ENCODE data around the gene KCNQ2. TPM values are rescaled to one million over a fixed set of nuclear protein-coding genes. Genes with fewer than 3 reads are reported as not detected.

Gene KCNQ2
- total and polyA plus RNA-seq, 10 of the 15 experiments (the other 5 are each of a cell fraction or from before 2014, with no cell fraction given) = 0.06 to 0.49 (median 0.26) TPM; not detected in 7

- FAIRE-seq = no peak
- Histone ChIP-seq H3K36me3 (ENCODE audit: control insufficient read depth in 2 of 2, insufficient read depth in 2 of 2, low read length in 1 of 2) (no peaks in the 10 kb centered on the region), H3K27me3 (replicated peaks in 1 of 2; ENCODE audit: control insufficient read depth in 2 of 2, insufficient read depth in 2 of 2, low read length in 1 of 2) (no peaks in the 10 kb centered on the region; a peak in 1 of 4 replicates), H3K27ac (ENCODE audit: control insufficient read depth, insufficient read depth) (no peak overlapping the region), H3K4me2 (ENCODE audit: control insufficient read depth, insufficient read depth) (no peak overlapping the region), H2AFZ (ENCODE audit: control insufficient read depth, low read depth, low read length) (no peak overlapping the region), H3K9me3 (replicated peaks; ENCODE audit: control insufficient read depth, insufficient read depth, low read length) (no peaks in the 10 kb centered on the region), H4K20me1 (ENCODE audit: control insufficient read depth, insufficient read depth) (no peaks in the 10 kb centered on the region), H3K4me3 (no peak overlapping the region), H3K4me1 (ENCODE audit: control insufficient read depth, insufficient read depth, low read length) (no peaks in the 10 kb centered on the region), H3K79me2 (ENCODE audit: control insufficient read depth, insufficient read depth, low read length) (no peaks in the 10 kb centered on the region), H3K9ac (ENCODE audit: control insufficient read depth, insufficient read depth, low read length) (no peak overlapping the region)
- in situ Hi-C loops (cut with MboI) = no loop called here
- no peak for DNase-seq (ENCODE audit: low read depth, low spot score)
- 37% methylated on average over 24 of the region's 24 CpGs for WGBS (ENCODE audit: insufficient coverage, insufficient replicate concordance, low lambda C conversion rate, missing lambda C conversion rate)
- ChIA-PET RAD21 (ENCODE audit: unreplicated experiment) (no interaction called here), CTCF (interaction anchor here (1.2 kb wide), 1 partner anchor 12 kb away, joined by 5 read pairs; no protein-coding TSS in a partner anchor), SMC1A (ENCODE audit: uncharacterized antibody, unreplicated experiment) (no interaction called here), POLR2A (no interaction called here)
- no peak for ATAC-seq
- no TSS peak for BruUV-seq (replicated peaks)
- intact Hi-C loops (cut with micrococcal nuclease; ENCODE audit: unreplicated experiment) = no loop called here
- TF ChIP-seq CBX3 (IDR thresholded peaks at IDR 0.05; ENCODE audit: borderline replicate concordance, low read depth) (no peak), NFYB (IDR thresholded peaks at IDR 0.05; ENCODE audit: insufficient read depth, low read depth, low read length) (no peak), SPI1 (IDR thresholded peaks at IDR 0.05; ENCODE audit: borderline replicate concordance, insufficient read depth, low read depth, low read length) (no peak), PML (IDR thresholded peaks at IDR 0.05; ENCODE audit: low read length) (no peak), WRNIP1 (IDR thresholded peaks at IDR 0.05; ENCODE audit: borderline replicate concordance, low read depth, low read length) (no peak), HCFC1 (IDR thresholded peaks at IDR 0.05; ENCODE audit: low read length) (no peak), TCF12 (IDR thresholded peaks at IDR 0.05; ENCODE audit: low read depth, low read length) (no peak), ZNF274 (IDR thresholded peaks at IDR 0.05; ENCODE audit: insufficient read depth, insufficient read length) (no peak), BMI1 (IDR thresholded peaks at IDR 0.05; ENCODE audit: borderline replicate concordance) (no peak), KLF5 (IDR thresholded peaks at IDR 0.05; ENCODE audit: partially characterized antibody) (no peak), ZNF687 (IDR thresholded peaks at IDR 0.05) (no peak), SRF (IDR thresholded peaks at IDR 0.05; ENCODE audit: low read depth in 2 of 2, low read length in 2 of 2) (no peak), ETV6 (conservative IDR thresholded peaks at IDR 0.05 in 1 of 2, IDR thresholded peaks at IDR 0.05 in 1 of 2; ENCODE audit: borderline replicate concordance in 1 of 2, low read depth in 1 of 2) (no peak)
- TF ChIP-seq, protein P1, sequence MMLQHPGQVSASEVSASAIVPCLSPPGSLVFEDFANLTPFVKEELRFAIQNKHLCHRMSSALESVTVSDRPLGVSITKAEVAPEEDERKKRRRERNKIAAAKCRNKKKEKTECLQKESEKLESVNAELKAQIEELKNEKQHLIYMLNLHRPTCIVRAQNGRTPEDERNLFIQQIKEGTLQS (IDR thresholded peaks at IDR 0.05; ENCODE audit: borderline replicate concordance, extremely low read depth, low read depth, low read length) = no peak
- TF ChIP-seq, protein P2, sequence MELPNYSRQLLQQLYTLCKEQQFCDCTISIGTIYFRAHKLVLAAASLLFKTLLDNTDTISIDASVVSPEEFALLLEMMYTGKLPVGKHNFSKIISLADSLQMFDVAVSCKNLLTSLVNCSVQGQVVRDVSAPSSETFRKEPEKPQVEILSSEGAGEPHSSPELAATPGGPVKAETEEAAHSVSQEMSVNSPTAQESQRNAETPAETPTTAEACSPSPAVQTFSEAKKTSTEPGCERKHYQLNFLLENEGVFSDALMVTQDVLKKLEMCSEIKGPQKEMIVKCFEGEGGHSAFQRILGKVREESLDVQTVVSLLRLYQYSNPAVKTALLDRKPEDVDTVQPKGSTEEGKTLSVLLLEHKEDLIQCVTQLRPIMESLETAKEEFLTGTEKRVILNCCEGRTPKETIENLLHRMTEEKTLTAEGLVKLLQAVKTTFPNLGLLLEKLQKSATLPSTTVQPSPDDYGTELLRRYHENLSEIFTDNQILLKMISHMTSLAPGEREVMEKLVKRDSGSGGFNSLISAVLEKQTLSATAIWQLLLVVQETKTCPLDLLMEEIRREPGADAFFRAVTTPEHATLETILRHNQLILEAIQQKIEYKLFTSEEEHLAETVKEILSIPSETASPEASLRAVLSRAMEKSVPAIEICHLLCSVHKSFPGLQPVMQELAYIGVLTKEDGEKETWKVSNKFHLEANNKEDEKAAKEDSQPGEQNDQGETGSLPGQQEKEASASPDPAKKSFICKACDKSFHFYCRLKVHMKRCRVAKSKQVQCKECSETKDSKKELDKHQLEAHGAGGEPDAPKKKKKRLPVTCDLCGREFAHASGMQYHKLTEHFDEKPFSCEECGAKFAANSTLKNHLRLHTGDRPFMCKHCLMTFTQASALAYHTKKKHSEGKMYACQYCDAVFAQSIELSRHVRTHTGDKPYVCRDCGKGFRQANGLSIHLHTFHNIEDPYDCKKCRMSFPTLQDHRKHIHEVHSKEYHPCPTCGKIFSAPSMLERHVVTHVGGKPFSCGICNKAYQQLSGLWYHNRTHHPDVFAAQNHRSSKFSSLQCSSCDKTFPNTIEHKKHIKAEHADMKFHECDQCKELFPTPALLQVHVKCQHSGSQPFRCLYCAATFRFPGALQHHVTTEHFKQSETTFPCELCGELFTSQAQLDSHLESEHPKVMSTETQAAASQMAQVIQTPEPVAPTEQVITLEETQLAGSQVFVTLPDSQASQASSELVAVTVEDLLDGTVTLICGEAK (IDR thresholded peaks at IDR 0.05; ENCODE audit: borderline replicate concordance) = no peak
Measured at GRCh38 chr20:63369724-63370617, 102.5 kb downstream of the KCNQ2 start.
